Measurements from ENCODE around the gene ELMOD1.

Gene ELMOD1

DNA sequence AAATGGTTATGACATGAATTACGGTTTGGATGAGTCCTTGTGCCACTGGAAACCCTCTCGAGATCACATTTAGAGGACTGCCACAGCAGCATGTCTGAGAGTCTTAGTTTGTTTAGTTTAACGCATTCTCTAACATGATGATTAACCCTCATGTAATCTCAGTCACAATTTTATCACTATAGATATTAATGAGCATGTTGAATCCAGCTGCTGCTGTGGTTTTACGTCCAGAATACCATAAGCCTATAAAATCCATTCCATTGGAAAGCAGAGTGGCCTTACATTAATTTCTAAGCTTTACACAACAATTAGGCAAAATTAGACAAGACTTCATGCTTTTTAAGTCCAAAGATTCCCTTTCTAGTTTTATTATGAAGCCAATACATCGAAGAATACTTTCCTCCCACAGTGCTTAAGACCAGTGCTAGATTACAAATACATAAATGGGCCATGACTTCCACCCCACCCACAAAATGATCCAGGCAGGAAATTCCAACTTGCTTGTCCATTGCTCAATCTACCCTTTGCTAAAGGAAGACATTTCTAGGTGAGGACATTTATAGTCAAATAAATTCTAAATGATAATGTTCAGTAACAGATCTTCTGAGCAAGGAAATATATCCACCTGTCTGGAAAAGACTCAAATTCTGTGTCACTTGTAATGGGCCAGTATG is 3.5 kb upstream of the ELMOD1 start:
- no peak for DNase-seq (ENCODE audit: low read depth)

- peak; percentile 18 for DNase-seq (ENCODE audit: low read depth)
Observed at GRCh38 chr11:107591378-107592230, 657 bp downstream of the ELMOD1 start.

DNA sequence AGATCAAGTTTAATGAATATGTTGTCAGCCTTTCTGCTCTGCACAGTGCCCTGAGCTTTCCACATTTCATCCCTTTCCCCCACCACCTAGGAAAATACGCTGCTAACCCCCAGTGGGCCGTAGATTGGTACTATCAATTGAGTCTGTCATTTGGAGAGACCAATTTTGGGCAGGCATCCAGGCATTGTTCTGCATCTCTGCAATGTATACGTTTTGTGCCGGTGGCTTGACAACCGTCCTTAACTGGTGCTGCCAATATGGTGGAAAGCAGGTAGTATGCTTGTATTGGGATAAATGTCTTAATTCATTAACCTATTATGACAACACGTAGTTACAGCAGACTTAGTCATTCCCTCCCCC is 1.3 kb downstream of the ELMOD1 start:
- no peak for DNase-seq (ENCODE audit: low read depth)

DNA sequence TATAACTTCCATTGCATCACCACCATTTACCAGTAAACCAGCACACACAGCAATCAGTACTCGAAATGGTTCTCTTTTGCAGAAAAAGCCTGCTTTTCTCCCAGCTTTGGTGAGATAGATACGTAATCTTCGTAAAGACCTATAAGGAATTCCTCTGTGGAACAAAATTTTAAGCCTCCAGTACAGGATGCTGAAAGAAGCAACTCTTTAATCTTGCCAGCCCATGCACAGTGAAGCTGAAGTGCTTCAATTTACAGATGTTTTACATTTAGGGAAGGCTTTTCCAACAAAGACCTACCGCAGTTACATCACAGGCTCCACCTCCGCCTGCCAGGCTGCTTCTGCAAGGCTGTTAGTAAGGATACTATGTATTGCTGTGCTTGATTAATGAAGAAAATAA is 1.9 kb downstream of the ELMOD1 start:
- DNase-seq (ENCODE audit: low read depth): no peak

- DNase-seq (ENCODE audit: low read depth): no peak
Observed at GRCh38 chr11:107593951-107594350, 3.0 kb downstream of the ELMOD1 start.

GRCh38 chr11:107594736-107595135 is 3.8 kb downstream of the ELMOD1 start:
- DNase-seq (ENCODE audit: low read depth): no peak

DNA sequence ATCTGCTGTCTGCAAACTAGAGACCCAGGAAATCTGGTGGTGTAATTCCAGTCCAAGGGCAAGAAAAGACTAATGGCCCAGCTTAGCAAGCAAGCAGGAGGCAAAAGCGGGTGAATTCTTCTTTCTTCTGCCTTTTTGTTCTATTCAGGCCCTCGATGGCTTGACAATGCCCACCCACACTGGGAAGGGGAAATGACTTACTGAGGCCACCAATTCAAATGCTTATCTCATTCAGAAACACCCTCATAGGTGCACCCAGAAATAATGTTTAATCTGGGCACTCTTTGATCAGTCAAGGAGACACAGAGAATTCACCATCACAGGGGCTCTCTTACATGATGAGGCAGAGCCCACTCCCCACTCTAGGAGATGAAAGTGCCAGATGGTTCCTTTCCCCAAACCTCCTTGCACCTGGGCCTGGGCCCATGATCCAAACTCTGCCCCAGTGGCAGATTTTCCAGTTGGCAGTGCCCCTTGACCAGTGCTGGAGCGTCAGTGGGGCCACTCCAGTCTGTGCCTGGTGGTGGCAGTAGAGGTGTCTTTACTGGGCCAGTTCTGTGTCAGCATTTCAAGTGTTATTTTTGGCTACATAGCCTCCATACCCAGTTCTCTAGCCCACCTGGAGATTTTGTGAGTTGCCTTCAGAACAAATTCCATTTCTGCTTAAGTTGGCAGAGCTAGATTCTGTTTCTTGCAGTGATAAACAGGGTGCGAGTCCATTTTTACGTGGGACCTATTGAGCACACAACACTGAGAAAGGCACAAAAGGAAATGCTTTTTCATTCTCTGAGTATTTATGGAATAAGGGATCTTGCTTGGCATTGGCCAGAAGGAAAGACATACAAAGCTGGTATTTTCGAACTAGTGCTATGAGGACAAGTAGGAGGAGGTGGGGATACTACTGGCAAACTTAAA is 7.5 kb downstream of the ELMOD1 start:
- DNase-seq (ENCODE audit: low read depth): no peak

DNA sequence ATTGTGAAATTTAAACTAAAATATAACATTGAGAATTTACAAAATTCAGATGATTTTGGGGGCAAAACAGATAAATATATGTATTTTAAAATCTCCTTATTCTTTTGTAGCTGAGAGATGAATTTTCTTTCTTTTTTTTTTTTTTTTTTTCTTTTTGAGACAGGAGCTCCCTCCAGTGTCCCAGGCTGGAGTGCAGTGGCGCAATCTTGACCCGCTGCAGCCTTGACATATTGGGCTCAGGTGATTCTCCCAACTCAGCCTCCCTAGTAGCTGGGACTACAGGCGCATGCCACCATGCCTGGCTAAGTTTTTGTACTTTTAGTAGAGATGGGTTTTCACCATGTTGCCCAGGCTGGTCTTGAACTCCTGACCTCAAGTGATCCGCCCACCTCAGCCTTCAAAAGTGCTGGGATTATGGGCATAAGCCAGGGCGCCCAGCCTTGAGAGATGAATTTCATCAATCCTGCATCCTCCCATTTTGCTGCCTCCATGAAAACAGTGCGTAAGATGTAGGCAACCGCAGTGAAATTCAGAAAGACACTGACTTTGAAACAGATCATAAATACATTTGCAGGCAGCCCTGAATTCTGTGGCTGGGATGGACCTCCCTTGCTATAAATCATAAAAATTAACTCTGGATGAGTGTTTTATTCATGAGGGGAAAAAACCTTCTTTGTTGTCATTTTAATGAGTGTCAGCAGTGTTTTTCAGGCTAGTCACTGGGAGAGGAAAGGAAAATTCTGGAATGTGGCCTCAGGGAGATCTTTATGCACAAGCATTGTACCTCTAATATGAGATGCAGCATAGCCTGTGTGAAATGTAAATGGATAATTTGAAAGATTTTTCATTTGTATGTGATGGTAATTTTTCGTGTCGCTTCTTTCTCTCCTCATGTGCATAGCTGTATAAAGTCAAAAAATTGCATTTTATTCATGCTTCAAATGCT is 14.4 kb downstream of the ELMOD1 start:
- DNase-seq (ENCODE audit: low read depth): no peak

DNA sequence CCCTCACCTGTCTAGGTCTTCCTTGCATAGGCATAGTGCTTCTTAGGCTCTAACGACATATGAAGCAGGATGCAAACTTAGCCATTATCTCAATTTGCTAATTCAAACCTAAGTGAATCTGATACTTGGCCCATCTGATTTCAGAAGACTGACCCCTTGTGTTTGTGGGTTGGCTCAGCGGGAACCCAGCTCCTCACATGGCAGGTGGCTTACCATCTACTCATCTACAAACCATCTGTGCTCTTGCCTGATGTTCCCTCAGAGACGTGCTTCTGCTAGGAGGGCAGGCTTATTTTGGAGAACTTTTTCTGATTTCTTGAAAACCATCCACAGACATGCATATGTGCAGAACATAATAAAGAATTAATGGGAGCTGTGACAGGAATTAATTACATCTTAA is 15.2 kb downstream of the ELMOD1 start:
- DNase-seq (ENCODE audit: low read depth): no peak

DNA sequence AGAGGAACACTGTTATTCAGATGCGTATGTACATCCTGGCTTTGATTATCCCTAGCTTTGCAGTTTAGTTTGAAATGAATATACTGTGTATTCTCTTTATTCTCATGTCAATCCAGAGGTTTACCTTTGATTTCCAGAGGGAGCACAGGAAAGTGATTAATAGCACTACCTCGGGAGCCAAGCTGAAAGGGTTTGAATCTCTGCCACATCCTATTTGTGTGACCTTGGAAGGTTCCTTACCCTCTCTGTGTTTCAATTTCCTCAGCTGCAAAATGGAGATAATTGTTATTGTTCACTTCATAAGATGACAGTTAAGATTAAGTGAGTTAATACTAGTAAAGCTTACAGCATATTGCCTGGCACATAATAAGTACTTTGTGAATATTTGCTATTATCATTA is 17.9 kb downstream of the ELMOD1 start:
- no peak for DNase-seq (ENCODE audit: low read depth)

DNA sequence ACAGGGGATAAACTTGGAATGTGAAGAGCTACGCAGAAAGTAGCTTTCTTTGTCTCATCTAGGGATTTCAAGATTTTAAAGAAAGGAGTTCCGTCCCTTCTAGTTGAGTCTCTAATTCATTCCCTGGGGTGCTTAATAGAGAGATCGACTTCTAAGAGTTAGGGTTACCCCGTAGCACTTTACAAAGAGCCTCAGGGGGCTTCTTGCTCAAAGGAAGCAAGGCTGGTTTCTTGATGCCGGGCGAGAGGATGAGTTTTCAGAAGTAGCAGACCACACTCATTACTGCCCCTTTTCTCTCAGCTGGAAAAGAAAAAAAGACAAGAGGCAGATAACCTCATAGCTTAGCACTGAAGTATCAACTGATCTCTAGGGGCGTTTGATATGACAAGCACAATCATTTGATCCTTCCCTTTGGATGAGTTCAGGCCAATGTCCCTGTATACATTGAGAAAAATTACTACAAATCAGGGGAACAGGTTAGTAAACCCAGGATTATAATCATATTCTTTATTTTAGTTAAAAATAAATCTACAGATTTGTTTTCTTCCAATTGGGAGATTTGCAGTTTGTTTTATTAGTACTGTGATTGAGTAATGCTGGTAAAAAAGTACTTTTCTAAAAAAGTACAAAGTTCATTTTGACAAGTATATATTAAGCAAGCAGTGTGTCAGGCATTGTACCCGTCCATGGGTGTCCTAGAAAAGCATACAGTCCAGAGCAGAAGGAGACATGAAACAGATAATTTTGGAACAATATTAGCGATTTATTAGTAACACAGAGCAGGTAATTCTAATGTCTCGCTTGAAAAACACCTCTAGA is 18.7 kb downstream of the ELMOD1 start:
- no peak for DNase-seq (ENCODE audit: low read depth)

DNA sequence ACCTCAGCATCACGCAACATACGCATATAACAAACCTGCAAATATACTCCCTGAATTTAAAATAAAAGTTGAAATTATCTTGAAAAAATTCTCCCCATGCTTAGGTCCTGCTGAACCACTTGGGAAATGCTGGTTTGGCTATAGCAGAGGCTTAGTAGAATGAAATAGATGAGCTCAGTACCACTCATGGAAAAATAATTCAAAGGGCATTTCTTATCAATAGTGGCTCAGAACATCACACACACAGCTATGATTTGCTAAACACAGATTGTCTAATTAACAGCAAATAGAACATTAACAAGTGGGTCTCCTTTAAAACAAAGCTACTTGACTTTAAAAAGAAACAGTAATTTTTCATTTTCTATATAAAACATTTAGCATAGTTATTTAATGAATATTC is 21.5 kb downstream of the ELMOD1 start:
- no peak for DNase-seq (ENCODE audit: low read depth)

- DNase-seq (ENCODE audit: low read depth): no peak
Observed at GRCh38 chr11:107619926-107620325, 29.0 kb downstream of the ELMOD1 start.

DNA sequence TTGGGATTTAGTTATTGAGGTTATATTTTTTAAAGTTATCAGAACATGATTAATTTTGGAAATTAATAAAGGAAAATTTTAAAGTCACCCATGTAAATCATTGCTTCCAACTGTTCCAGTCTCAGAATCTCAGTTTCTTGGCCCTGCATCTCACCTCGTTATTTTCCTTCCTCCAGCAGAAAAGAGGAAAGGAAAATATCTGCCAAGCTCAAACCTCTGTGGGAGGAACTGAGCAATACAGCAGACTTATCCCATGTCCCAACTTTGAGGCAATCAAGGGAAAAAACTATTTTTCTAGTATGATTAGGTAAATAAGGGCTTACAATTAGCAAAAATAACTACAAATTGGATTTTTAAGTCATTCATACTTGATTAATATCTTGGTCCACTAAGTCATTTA is 30.1 kb downstream of the ELMOD1 start:
- DNase-seq (ENCODE audit: low read depth): no peak

DNA sequence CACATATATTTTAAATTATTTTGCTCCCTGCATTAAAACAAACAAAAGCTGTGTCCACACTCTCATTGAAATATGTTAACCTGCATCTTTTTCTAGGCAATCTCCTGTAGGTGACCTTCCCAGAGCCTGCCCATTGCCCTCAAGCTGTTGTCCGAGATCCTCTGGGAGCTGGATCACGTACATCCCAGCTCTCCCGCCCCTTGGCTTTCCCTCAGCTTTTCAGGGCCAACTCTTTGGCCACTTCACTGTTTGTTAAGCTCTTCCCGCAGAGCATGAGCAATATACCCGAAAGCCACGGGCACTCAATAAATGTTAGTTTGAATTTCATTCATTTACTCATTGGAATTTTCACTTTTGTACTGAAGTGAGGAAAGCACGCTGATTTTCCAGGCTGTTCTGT is 32.2 kb downstream of the ELMOD1 start:
- DNase-seq (ENCODE audit: low read depth): no peak

GRCh38 chr11:107624983-107625684 is 34.2 kb downstream of the ELMOD1 start:
- DNase-seq (ENCODE audit: low read depth): no peak

DNA sequence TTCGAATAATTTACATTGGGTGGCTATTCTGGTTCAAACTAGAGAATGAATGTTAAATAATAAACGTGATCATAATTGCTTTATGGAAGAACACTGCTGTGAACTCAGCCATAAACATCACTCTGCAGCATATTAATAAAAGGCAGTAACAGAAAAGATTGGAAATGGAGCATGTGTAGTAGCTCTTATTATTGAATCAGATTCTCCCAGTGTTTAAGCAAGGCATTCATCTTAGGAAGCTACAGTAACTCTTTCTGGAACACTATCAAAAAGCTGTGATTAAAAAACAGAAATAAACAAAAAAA is 34.7 kb downstream of the ELMOD1 start:
- no peak for DNase-seq (ENCODE audit: low read depth)

GRCh38 chr11:107631043-107631442 is 40.1 kb downstream of the ELMOD1 start:
- DNase-seq (ENCODE audit: low read depth): no peak

DNA sequence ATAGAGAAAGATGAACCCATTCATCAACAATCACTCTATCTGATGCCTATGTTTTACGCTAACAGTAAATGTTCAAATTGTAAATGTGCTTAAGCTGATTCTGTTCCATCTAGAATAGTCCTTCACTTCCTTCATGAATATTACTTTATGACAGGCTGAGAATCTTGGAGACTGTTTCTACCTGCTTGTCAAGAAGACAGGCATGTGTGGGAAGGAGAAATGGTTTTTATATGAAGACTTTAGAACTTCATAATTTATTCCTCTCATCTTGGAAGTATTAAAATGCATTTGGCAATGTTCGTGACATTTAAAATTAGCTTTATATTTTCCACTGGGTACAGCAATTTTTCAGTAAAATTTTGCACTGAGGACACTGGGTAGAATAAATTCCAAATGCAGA is 41.0 kb downstream of the ELMOD1 start:
- no peak for DNase-seq (ENCODE audit: low read depth)

GRCh38 chr11:107646783-107647182 is 55.8 kb downstream of the ELMOD1 start:
- no peak for DNase-seq (ENCODE audit: low read depth)

Measured in stimulated activated CD8-positive, alpha-beta memory T cell treated with anti-CD3 and anti-CD28 coated beads, Interleukin-4, amount 100 ng/mL, for 24 hours (primary cell).